G401.6 (cell line): ENCODE data around the gene SLC9A9.
"Not testable (repeated sequence)": the region's sequence is repeated elsewhere in the genome, so short reads cannot be mapped to it uniquely, and the experiment has no call there.

Experiments
- FAIRE-seq: peaks from 2 replicates; lab custom pipeline; 2012; peaks lifted over from hg19 to GRCh38; lab: Jason Lieb, UNC

SLC9A9 gene

GRCh38 chr3:143810166-143810952 is 37.9 kb downstream of the SLC9A9 start:
- no peak for FAIRE-seq

- FAIRE-seq = no peak
Observed at GRCh38 chr3:143809121-143809621, 39.1 kb downstream of the SLC9A9 start.

- no peak for FAIRE-seq
Observed at GRCh38 chr3:143808030-143808429, 40.2 kb downstream of the SLC9A9 start.

GRCh38 chr3:143806038-143806437 is 42.2 kb downstream of the SLC9A9 start:
- no peak for FAIRE-seq

GRCh38 chr3:143805476-143805875 is 42.8 kb downstream of the SLC9A9 start:
- not testable (repeated sequence) for FAIRE-seq

- FAIRE-seq = not testable (repeated sequence)
Observed at GRCh38 chr3:143801046-143801445, 47.2 kb downstream of the SLC9A9 start.

GRCh38 chr3:143798151-143798550 is 50.1 kb downstream of the SLC9A9 start:
- FAIRE-seq = not testable (repeated sequence)

- FAIRE-seq = no peak
Observed at GRCh38 chr3:143795874-143796273, 52.4 kb downstream of the SLC9A9 start.

- FAIRE-seq = no peak
Observed at GRCh38 chr3:143794793-143795462, 53.3 kb downstream of the SLC9A9 start.

- FAIRE-seq = no peak
Observed at GRCh38 chr3:143793971-143794370, 54.3 kb downstream of the SLC9A9 start.

GRCh38 chr3:143791386-143791785 is 56.9 kb downstream of the SLC9A9 start:
- FAIRE-seq = no peak

- no peak for FAIRE-seq
Observed at GRCh38 chr3:143786219-143787191, 61.8 kb downstream of the SLC9A9 start.

GRCh38 chr3:143784446-143784845 is 63.8 kb downstream of the SLC9A9 start:
- FAIRE-seq = no peak

GRCh38 chr3:143783851-143784370 is 64.4 kb downstream of the SLC9A9 start:
- no peak for FAIRE-seq

GRCh38 chr3:143775459-143775858 is 72.8 kb downstream of the SLC9A9 start:
- FAIRE-seq = peak; percentile 71

GRCh38 chr3:143771939-143772338 is 76.3 kb downstream of the SLC9A9 start:
- FAIRE-seq = no peak

GRCh38 chr3:143771258-143771657 is 77.0 kb downstream of the SLC9A9 start:
- FAIRE-seq = no peak

GRCh38 chr3:143770391-143770790 is 77.9 kb downstream of the SLC9A9 start:
- no peak for FAIRE-seq

- FAIRE-seq = no peak
Observed at GRCh38 chr3:143769616-143770015, 78.7 kb downstream of the SLC9A9 start.

- FAIRE-seq = no peak
Observed at GRCh38 chr3:143764840-143765239, 83.4 kb downstream of the SLC9A9 start.

- peak; percentile 58 for FAIRE-seq
Observed at GRCh38 chr3:143763564-143764162, 84.6 kb downstream of the SLC9A9 start.

GRCh38 chr3:143757691-143758090 is 90.6 kb downstream of the SLC9A9 start:
- no peak for FAIRE-seq
